ENCODE measurements around the gene KDELR3. TPM values are rescaled to one million over a fixed set of nuclear protein-coding genes. Genes with fewer than 3 reads are reported as not detected.

Gene KDELR3
- total RNA-seq, 2 donors from 2014 or later, result 16.8 to 52.9 TPM

DNA sequence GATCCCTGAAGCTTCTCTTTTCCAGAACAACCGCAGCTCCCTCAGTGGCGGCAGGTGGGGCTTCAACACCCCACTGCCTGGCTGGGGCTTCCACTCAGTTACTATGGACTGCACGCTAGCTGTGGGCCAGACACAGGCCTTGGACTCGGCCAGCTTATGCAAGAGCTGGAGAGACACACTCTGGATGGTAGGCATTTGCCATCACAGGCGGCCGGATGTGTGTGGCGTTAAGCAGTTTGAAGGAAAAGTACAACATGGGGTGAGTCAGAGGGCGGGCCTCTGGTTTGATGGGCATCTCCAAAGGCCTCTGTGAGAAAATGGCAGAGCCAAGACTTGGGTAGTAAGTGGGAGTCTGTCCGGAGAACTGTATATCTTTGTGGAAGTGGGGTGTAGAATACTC lies 30.5 kb upstream of the KDELR3 start:
- Histone ChIP-seq H3K36me3 (no peaks in the 10 kb centered on the region), H3K4me3 (no peak overlapping the region), H3K27me3 (replicated peaks; ENCODE audit: insufficient read depth) (no peaks in the 10 kb centered on the region), H3K27ac (no peak overlapping the region), H3K4me1 (ENCODE audit: control insufficient read depth in 1 of 2, low read depth in 2 of 2) (no peaks in the 10 kb centered on the region), H3K9me3 (no peaks in the 10 kb centered on the region)
- DNase-seq (ENCODE audit: low spot score) (no peak), ATAC-seq (ENCODE audit: insufficient number of reproducible peaks, low FRiP score, low read depth) (no peak)
- TF ChIP-seq, protein P1, sequence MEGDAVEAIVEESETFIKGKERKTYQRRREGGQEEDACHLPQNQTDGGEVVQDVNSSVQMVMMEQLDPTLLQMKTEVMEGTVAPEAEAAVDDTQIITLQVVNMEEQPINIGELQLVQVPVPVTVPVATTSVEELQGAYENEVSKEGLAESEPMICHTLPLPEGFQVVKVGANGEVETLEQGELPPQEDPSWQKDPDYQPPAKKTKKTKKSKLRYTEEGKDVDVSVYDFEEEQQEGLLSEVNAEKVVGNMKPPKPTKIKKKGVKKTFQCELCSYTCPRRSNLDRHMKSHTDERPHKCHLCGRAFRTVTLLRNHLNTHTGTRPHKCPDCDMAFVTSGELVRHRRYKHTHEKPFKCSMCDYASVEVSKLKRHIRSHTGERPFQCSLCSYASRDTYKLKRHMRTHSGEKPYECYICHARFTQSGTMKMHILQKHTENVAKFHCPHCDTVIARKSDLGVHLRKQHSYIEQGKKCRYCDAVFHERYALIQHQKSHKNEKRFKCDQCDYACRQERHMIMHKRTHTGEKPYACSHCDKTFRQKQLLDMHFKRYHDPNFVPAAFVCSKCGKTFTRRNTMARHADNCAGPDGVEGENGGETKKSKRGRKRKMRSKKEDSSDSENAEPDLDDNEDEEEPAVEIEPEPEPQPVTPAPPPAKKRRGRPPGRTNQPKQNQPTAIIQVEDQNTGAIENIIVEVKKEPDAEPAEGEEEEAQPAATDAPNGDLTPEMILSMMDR (IDR thresholded peaks at IDR 0.05), result no peak

DNA sequence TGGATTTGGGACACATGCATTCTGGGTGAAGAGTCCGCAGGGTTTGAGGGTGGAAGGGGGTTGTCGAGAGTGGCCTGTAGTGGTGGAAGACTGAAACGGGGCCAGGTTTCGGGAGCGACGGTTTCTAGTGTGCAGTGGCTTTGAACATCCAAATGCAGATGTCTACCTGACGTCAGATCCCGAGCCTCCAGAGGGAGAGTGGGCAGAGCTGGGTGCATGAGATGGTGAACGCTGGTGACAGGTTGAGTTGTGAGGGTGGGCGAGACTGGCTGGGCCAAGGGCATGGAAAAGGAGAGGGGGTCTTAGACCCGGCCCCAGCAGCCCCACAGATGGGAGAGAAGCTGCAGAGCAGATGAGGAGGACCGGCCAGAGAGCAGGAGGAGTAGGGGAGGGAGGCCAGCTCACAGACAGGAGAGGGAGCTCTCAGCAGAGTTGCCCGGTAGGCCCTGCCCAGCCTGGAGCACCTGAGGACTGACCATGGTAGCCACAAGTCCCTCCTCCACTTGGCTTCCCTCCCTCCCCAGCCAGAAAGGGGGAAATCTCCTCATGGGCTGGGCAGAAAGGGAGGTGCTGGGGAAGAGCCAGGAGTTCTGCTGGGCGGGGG lies 27.0 kb upstream of the KDELR3 start:
- no peak overlapping the region for H3K4me3 ChIP-seq
- no peaks in the 10 kb centered on the region for H3K9me3 ChIP-seq
- no peaks in the 10 kb centered on the region for H3K4me1 ChIP-seq (ENCODE audit: control insufficient read depth in 1 of 2, low read depth in 2 of 2)
- DNase-seq (ENCODE audit: low spot score) (no peak), ATAC-seq (ENCODE audit: insufficient number of reproducible peaks, low FRiP score, low read depth) (no peak)
- no peaks in the 10 kb centered on the region for H3K27me3 ChIP-seq (replicated peaks; ENCODE audit: insufficient read depth)
- no peaks in the 10 kb centered on the region for H3K36me3 ChIP-seq
- TF ChIP-seq, protein P1 (IDR thresholded peaks at IDR 0.05), result no peak
- no peak overlapping the region for H3K27ac ChIP-seq

DNA sequence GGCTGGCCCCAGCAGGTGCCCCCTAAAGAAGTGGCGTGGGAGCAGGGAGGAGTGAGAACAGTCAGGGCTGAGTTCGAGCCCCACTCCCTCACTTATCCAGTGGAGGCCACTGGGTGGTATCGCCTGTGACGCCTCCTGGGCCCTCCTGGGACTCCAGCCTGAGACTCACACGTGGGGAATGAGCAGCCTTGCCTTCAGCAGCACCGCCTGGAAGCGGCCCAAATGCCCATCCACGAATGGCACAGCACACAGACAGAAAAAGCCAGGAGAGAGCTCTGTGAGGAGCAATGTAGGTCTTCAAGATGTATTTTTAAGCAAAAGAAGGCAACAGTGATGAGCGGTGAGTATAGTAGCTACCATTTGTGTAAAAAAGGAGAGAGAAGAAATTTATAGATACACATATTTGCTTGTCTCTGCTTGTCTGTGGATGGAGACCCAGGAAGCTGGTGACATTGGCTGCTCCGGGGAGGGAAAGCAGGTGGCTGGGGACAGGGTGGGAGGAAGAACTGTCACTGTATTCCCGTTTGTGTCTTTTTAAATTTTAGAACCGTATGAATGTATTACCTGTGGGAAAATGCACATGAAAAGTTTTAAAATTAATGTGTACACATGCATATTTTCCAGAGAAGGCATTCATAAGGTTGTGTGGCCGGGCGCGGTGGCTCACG lies 26.1 kb upstream of the KDELR3 start:
- Histone ChIP-seq H3K27ac (no peak overlapping the region), H3K36me3 (no peaks in the 10 kb centered on the region), H3K27me3 (replicated peaks; ENCODE audit: insufficient read depth) (no peaks in the 10 kb centered on the region), H3K9me3 (no peaks in the 10 kb centered on the region), H3K4me1 (ENCODE audit: control insufficient read depth in 1 of 2, low read depth in 2 of 2) (no peaks in the 10 kb centered on the region), H3K4me3 (no peak overlapping the region)
- ATAC-seq (ENCODE audit: insufficient number of reproducible peaks, low FRiP score, low read depth) (no peak), DNase-seq (ENCODE audit: low spot score) (no peak)
- TF ChIP-seq, protein P1 (IDR thresholded peaks at IDR 0.05), result no peak

DNA sequence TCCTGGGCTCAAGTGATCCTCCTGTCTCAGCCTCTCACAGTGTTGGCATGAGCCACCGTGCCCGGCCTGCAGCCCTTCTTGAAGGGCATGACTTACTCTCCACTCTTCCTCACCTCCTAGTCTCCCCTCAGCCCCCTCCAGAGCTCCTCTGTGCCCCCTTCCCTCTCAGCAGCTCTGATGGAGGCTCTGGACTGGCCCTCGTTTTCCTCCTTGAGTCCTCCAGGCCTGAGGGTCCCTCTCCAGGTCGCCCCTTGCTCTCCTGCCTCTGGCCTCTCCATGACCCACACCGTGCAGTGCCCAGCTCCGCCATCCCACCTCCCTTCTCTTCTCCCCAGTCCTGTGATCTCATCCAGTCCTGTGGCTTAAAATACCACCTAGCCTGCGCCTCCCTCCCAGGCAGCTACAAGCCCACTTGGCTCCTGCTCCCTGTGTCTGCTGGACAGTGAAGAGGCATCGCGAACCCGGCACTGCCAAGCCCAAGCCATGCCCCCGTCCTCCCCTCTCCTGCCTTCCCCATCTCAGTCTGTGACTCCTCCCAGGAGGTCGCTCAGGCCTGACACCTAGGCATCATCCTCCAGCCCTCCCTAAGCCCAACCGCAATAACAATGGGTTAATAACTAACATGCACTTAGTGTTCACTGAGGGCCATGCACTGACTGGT lies 24.8 kb upstream of the KDELR3 start:
- Histone ChIP-seq H3K4me1 (ENCODE audit: control insufficient read depth in 1 of 2, low read depth in 2 of 2) (no peaks in the 10 kb centered on the region), H3K36me3 (no peaks in the 10 kb centered on the region)

More for the DNA sequence above, 24.8 kb upstream of the KDELR3 start:
- ATAC-seq (ENCODE audit: insufficient number of reproducible peaks, low FRiP score, low read depth) (no peak), DNase-seq (ENCODE audit: low spot score) (no peak)
- Histone ChIP-seq H3K27me3 (replicated peaks; ENCODE audit: insufficient read depth) (no peaks in the 10 kb centered on the region), H3K27ac (no peak overlapping the region), H3K4me3 (no peak overlapping the region), H3K9me3 (no peaks in the 10 kb centered on the region)
- TF ChIP-seq, protein P1 (IDR thresholded peaks at IDR 0.05), result no peak
